Measurements from ENCODE around the gene GOLGA5. TPM values are rescaled to one million over a fixed set of nuclear protein-coding genes. Genes with fewer than 3 reads are reported as not detected.
A peak's percentile ranks its signal among the peaks of the same experiment; 100 is the strongest.

GOLGA5 gene
- total RNA-seq, 4 donors from 2014 or later = 25.7 to 47.4 (median 33.3) TPM

- ATAC-seq (ENCODE audit: low FRiP score) = peak; percentile 8
- no peak for DNase-seq (ENCODE audit: low spot score)
Observed at GRCh38 chr14:92794547-92794941, 439 bp downstream of the GOLGA5 start.

GRCh38 chr14:92794961-92795360 is 856 bp downstream of the GOLGA5 start:
- no peak for ATAC-seq (ENCODE audit: low FRiP score)

More at GRCh38 chr14:92794547-92794941, 439 bp downstream of the GOLGA5 start:
- no peak for TF ChIP-seq CTCF (IDR thresholded peaks at IDR 0.05)

DNA sequence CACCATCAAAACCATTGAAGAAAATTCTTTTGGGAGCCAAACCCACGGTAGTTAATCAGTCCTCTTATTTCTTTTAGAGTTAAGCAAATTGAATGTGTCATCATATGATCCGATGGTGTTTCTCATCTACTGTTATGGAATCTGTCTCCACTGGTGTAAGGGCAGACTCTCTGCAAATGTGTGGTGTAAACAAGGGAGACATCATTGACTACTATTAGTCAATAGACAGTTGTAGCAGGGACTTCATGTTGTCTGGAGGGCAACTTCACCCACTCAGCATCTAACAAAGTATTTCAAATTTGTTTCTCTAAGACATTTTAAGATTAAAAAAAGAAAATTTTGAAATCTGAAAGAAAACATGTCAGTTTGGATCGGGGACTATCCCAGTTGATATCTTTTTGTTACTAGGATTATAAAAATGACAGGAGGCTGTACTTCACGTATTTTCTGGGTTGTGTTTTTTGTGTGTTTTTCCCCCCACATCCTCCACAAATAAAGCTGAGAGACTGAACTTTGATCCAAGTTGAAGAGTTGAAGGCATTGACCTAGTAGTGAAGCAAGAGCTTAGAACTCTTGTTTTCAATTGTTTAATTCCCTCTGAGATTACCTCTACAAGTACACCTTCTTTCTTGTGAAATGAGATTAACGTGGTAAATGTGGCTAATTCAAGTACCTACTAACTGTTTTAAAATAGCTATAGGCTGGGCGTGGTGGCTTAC is 4.0 kb downstream of the GOLGA5 start:
- ATAC-seq (ENCODE audit: low FRiP score) (no peak), DNase-seq (ENCODE audit: low spot score) (no peak)
- no peak for TF ChIP-seq CTCF (IDR thresholded peaks at IDR 0.05)

More at GRCh38 chr14:92794961-92795360, 856 bp downstream of the GOLGA5 start:
- DNase-seq (ENCODE audit: low spot score) = no peak
- no peak for TF ChIP-seq CTCF (IDR thresholded peaks at IDR 0.05)

DNA sequence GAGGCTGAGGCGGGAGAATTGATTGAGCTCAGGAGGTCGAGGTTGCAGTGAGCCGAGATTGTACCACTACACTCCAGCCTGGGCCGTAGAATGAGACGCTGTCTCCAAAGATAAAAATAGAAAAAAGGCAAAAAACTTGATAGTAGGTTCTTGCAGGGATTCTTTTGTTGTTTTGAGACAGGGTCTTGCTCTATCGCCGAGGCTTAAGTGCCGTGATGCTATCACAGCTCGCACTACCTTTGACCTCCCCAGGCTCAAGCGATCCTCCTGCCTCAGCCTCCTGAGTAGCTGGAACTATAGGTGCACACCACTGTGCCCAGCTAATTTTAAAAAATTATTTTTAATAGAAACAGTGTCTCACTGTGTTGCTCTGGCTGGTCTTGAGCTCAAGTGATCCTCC is 4.7 kb downstream of the GOLGA5 start:
- no peak for ATAC-seq (ENCODE audit: low FRiP score)
- no peak for DNase-seq (ENCODE audit: low spot score)
- TF ChIP-seq CTCF (IDR thresholded peaks at IDR 0.05) = no peak

- ATAC-seq (ENCODE audit: low FRiP score) (no peak), DNase-seq (ENCODE audit: low spot score) (no peak)
- TF ChIP-seq CTCF (IDR thresholded peaks at IDR 0.05) = no peak
Observed at GRCh38 chr14:92800012-92800411, 5.9 kb downstream of the GOLGA5 start.

DNA sequence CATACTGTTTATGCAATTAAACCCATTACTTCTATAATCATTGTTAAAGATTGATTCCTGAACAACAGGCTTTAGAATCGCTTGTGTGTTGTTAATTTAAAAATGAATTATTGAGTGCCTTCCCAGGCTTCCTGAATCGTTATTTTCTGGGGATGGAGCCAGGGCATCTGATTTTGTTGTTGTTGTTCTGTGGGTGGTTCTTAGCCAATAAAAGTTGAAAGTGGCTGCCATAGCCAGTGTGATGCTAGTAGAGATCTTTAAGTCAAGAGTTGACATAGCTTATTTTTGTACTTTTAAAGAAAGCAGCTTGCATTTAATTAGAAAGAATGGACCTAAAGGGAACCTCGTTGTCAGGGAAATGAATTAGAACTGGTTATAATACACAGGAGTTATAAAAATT is 6.4 kb downstream of the GOLGA5 start:
- ATAC-seq (ENCODE audit: low FRiP score) (no peak), DNase-seq (ENCODE audit: low spot score) (no peak)
- no peak for TF ChIP-seq CTCF (IDR thresholded peaks at IDR 0.05)

- no peak for TF ChIP-seq CTCF (IDR thresholded peaks at IDR 0.05)
- ATAC-seq (ENCODE audit: low FRiP score) (no peak), DNase-seq (ENCODE audit: low spot score) (no peak)
Observed at GRCh38 chr14:92801917-92802316, 7.8 kb downstream of the GOLGA5 start.

Data from omental fat pad (tissue), 4 donors.